GM12801 (cell line): ENCODE results near the gene SERBP1.

ENCODE experiments used
- TF ChIP-seq, protein P1 (sequence below): IDR thresholded peaks from one replicate; pipeline ENCODE4 v1.5.1; 2011; ENCODE audit warnings: control low read depth; ENCODE audit not compliant: insufficient read length; ENCODE audit errors: extremely low read depth

Gene SERBP1

DNA sequence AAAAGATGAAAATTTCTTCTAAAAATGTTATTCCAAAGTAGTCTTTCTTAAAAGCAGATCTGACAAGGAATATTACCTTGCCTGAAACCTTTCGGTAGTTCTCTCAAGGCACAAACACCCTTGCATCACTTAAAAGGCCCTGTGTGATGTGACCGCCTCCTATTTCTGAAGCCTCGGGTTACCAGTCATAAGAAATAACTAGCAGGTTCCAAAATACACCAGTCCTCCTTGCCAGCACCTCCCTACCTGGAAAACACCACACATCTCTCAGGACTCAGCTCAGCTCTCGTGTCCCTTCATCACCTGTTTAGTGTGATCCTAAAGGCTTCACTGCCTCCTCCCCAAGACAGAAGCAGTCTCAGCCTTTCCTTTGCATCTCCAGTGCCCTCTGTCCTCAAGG, 35.7 kb downstream of the SERBP1 start:
- TF ChIP-seq, protein P1, sequence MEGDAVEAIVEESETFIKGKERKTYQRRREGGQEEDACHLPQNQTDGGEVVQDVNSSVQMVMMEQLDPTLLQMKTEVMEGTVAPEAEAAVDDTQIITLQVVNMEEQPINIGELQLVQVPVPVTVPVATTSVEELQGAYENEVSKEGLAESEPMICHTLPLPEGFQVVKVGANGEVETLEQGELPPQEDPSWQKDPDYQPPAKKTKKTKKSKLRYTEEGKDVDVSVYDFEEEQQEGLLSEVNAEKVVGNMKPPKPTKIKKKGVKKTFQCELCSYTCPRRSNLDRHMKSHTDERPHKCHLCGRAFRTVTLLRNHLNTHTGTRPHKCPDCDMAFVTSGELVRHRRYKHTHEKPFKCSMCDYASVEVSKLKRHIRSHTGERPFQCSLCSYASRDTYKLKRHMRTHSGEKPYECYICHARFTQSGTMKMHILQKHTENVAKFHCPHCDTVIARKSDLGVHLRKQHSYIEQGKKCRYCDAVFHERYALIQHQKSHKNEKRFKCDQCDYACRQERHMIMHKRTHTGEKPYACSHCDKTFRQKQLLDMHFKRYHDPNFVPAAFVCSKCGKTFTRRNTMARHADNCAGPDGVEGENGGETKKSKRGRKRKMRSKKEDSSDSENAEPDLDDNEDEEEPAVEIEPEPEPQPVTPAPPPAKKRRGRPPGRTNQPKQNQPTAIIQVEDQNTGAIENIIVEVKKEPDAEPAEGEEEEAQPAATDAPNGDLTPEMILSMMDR: no peak

DNA sequence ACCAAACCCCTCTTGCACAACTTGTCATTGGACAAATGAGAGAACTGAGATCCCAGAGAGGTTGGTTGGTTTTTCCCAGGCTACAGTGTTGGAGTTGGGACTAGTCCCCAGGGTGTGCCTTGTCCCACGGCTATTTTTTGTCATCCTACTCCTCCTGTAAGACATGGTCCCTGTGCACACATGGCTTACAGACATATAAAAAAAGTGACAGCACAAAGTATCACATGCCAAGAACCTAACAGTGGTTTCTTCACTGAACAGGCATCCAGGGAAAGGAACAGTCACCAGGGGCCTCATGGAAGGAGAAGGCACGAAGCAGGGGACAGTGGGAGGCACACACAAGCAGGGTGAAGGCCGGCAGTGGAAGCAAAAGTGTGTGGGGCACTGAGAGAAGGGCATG, 36.5 kb downstream of the SERBP1 start:
- TF ChIP-seq, protein P1: no peak

DNA sequence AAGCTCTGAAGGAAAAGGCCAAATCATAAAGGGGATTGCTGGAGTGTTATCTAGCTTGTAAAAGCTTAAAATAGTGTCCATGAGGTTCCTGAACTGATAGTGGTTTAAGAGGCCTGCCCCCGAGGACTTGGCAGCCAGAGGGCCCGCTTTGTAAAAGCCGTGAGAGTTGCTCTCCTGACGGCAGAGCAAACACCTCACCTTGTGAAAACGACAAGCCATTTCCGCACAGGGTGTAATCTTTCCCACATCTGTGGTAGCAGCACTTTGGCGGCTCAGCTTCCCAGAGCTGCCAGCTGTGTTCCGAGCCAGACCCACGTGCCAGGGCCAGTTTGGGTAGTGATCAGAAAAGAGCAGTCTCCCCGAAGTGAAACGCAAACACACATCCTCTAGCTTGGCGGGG, 37.0 kb downstream of the SERBP1 start:
- TF ChIP-seq, protein P1: no peak

DNA sequence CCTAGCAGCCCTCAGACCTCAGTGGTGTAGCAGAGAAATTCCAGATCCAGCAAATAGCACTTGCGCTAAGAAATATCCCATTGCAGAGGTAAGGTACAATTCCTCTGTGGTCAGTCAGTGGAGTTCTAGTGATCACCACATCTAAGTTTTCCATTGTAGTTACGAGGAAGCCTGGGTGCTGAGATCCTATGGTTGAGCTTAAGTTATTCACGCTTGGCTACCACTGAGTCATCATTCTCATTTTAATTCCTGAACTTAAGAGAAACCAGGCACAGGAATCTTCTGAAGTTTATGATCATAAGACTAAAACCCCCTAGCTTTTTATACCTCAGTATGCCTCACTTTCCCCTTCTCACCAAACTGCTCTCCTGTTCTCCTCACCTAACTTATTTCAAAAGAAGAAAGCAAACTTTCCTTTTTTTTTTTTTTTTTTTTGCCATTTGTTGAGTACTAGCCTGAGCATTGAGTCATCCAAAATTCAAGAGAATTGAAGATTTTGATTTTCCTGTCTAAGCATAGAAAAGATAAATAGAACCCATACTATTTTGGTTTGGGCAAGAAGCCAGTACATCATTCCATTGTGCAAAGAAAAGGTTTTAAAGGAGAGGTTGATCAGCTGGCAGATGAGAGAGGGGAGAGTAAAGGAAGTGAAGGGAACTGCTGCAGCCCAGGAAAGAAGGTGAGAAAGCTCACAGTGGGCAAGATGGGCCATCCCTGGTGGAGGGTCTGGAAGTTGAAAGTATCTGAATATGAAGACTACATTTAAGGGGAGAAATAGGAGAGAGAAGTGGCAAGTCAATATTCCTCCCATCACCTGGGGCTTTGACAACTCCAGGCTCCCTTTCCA, 39.9 kb downstream of the SERBP1 start:
- TF ChIP-seq, protein P1: no peak

DNA sequence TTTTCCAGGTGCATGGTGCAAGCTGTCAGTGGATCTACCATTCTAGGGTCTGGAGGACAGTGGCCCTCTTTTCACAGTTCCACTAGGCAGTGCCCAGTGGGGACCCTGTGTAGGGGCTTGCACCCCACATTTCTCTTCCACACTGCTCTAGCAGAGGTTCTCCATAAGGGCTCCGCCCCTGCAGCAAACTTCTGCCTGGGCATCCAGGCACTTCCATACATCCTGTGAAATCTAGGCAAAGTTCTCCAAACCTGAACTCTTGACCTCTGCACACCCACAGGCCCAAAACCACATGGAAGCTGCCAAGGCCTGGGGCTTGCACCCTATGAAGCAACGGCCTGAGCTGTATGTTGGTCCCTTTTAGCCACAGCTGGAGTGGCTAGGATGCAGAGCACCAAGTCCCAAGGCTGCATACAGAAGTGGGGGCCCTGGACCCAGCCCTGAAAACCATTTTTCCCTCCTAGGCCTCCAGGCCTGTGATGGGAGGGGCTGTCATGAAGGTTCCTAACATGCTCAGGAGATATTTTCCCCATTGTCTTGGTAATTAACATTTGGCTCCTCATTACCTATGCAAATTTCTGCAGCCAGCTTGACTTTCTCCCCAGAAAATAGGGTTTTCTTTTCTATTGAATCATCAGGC, 46.1 kb downstream of the SERBP1 start:
- TF ChIP-seq, protein P1: no peak

DNA sequence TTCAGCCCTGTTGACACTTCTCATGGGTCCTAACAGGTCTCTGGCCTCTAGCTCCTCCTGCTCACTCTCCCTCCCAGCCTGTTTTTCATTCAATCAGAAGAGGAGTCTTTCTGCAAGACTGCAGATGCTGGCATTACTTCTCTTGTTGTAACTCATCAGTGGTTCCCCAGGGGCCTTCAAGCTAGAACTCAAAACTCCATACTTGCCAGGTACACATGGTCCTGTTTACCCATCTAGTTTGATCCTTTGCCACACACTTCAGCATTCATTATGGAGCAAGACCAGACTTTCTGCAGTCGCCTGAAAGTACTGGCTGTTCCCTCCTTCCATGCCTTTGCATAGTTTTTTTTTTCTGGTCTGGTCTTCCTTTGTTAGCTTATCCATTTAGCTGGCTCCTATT, 47.9 kb downstream of the SERBP1 start:
- TF ChIP-seq, protein P1: no peak

DNA sequence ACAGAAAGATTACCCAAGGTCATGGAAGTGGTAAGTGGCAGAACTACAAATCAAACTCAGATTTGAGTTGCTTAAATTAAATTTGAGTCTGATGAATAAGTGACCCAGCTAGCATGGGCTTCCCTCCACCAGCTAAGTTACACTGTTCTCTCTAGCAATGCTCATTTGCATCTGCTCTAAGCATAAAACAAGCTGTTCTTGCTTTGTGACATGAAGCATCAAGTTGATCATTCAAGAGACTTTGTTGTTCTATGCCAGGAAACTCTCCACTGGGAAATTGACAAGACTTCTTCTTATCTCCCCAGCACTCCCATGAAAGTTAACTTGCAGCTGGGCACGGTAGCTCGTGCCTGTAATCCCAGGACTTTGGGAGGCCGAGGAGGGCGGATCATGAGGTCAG, 49.0 kb downstream of the SERBP1 start:
- TF ChIP-seq, protein P1: no peak
